OCI-LY1 (cell line): ENCODE data around the gene VCAN.

ENCODE experiments used
- CTCF ChIP-seq: fragments of 200-600 bp; sonication (generic), shearing (Covaris generic); IDR thresholded peaks from 2 replicates; pipeline ENCODE4 v1.5.1; 2017; ENCODE audit warnings: mild to moderate bottlenecking, antibody characterized with exemption, low read length, moderate library complexity, mixed read lengths
- EZH2 ChIP-seq: fragments of 200-600 bp; sonication (generic), shearing (Covaris generic); IDR thresholded peaks from 2 replicates; pipeline ENCODE4 v1.8.0; 2017; ENCODE audit warnings: borderline replicate concordance, mixed run types, mild to moderate bottlenecking, antibody characterized with exemption, low read length, moderate library complexity, mixed read lengths

DNA sequence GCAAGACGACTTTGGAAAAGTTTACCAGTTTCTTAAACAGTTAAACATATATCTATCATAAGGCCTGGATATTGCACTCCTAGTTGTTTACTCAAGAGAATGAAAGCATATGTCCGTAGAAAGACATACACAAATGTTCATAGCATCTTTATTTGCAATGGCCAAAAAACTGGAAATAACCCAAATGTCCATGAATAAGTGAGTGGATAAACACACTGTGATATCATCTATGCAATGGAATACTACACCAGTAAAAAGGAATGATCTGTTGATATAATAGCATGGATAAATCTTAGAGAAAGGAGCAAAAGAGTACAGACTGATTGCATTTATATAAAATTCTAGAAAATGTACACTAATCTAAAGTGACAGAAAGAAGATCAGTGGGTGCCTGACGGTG lies 28.0 kb upstream of the VCAN start:
- TF ChIP-seq EZH2 (no peak), CTCF (no peak)
